Fibroblast of pulmonary artery (primary cell): Measurements from ENCODE around the gene ATG14.

Experiments used
- DNase-seq: peaks from one replicate; pipeline ENCODE4 v3.0.0-alpha.2; 2010; ENCODE audit warnings: low read depth
- H3K4me3 ChIP-seq: replicated peaks from 2 replicates; pipeline ENCODE4 v1.5.1; 2011; ENCODE audit warnings: low read depth, mild to moderate bottlenecking, control low read depth, low read length, moderate library complexity
- CTCF ChIP-seq: IDR thresholded peaks from 2 replicates; pipeline ENCODE4 v1.5.1; 2011; ENCODE audit warnings: mild to moderate bottlenecking, control low read depth, low read length, inconsistent platforms; ENCODE audit errors: missing control alignments

Gene ATG14

DNA sequence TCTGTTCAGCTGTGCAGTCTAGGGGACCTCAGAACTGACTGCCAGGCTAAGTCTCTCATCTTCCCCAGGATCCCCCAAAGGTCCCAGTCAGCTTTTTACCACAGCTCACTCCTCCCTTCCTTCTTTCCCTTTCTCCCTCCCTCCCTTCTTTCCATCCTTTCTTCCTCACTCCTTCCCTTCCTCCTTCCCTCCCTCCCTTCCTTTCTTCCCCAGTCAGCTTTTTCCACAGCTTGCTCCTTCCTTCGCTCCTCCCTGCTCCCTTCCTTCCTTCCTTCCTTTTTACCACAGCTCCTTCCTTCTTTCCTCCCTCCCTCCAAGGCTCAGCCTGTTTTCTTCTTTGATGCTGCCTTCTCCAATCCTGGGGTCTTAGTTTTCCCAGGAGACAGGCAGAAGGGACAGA, 39.2 kb downstream of the ATG14 start:
- no peak for TF ChIP-seq CTCF
- no peak overlapping the region for H3K4me3 ChIP-seq
- DNase-seq = no peak

- H3K4me3 ChIP-seq = no peak overlapping the region
- TF ChIP-seq CTCF = no peak
- DNase-seq = no peak
These were observed 40.7 kb downstream of the ATG14 start for GRCh38 chr14:55370883-55371455.

DNA sequence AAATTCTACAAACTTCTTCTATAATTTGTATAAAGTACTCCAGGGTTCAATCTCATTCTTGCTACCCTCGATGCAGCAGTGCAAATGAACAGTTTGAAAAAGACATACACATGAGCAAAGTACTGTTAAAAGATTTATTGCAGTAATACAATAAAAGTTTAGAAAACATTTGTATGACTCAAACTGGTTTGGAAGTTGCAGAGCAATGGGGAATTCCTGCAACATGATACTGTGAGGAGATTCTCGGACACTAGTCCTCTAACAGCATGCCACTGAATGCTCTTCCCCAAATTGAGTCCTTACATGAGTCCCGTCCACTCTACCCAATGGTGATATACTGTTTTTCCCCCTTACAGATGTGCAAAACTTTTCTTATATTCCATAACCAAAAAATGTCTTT, 45.4 kb downstream of the ATG14 start:
- DNase-seq = peak; percentile 19
- TF ChIP-seq CTCF = no peak
- no peak overlapping the region for H3K4me3 ChIP-seq

DNA sequence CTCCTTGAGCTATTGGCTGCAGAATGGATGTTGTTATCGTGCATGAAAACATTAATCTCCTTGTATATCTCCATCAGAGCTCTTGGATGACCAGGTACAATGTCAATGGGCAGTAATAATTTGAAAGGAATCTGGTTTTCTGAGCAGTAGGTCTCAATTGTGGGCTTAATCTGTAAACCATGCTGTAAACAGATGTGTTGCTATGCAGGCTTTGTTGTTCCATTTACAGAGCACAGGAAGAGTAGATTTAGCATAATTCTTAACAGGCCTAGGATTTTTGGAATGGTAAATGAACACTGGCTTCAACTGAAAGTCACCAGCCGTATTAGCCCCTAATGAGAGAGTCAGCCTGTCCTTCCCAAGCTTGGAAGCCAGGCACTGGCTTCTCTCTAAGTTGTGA, 50.4 kb downstream of the ATG14 start:
- no peak overlapping the region for H3K4me3 ChIP-seq
- no peak for TF ChIP-seq CTCF
- no peak for DNase-seq

DNA sequence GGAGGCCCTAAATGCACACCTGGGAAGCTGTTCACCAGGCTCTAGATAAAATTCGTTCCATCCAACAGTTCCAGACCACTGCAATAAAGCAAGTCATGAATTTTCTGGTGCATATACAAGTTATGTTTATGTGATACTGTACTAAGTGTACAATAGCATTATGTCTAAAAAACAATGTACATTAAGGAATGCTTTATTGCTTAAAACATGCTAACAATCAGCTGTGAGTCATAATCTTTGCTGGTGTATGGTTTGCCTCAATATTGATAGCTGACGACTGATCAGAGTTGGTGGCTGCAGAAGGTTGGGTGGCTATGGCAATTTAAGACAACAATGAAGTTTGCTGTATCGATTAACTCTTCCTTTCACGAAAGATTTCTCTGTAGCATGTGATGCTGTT, 52.3 kb downstream of the ATG14 start:
- no peak for DNase-seq
- no peak for TF ChIP-seq CTCF
- H3K4me3 ChIP-seq = no peak overlapping the region

DNA sequence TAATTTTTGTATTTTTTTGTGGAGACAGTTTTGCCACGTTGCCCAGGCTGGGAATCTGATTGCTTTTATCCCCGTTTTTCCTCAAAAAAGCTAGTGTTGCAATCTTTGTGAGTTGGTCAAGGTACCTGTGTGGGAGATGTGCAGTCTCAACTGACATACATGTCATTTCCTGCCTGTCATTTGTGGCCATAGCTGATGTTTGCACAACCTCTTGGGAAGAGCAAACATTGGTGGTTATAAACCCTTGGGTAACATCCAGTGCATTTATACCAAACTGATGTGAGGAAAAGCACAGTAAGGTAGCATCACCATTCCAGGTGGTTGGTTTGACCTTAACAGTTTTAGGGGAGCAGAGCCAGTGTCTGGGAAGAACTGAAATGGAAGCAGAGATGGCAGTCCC, 54.7 kb downstream of the ATG14 start:
- no peak for TF ChIP-seq CTCF
- DNase-seq = no peak
- H3K4me3 ChIP-seq = no peak overlapping the region

DNA sequence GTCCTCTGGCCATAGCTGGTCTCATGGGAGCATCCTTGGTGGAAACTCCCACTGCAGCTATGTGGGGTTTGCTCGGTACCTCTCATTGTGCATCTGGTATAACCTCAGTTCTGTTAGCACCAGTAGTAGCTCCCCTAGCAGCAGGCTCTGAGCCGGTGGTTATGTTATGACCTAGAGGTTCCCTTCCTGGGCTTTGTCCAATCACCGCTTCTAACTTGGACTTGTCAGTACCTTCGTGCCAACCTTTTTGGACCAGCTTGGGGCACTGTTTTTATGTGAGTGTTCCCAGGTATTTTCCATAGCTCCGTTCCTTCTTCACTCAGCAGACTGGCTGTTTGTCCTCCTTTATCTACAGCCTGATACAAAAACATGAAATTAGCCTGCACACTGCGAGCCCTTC, 55.7 kb downstream of the ATG14 start:
- H3K4me3 ChIP-seq = no peak overlapping the region
- TF ChIP-seq CTCF = no peak
- DNase-seq = no peak
